Femur (tissue), 1 donor: ENCODE results near the gene MAGEF1.

ENCODE experiments used
- DNase-seq: peaks from one replicate; pipeline ENCODE4 v3.0.0-alpha.2; 2017

The MAGEF1 gene

DNA sequence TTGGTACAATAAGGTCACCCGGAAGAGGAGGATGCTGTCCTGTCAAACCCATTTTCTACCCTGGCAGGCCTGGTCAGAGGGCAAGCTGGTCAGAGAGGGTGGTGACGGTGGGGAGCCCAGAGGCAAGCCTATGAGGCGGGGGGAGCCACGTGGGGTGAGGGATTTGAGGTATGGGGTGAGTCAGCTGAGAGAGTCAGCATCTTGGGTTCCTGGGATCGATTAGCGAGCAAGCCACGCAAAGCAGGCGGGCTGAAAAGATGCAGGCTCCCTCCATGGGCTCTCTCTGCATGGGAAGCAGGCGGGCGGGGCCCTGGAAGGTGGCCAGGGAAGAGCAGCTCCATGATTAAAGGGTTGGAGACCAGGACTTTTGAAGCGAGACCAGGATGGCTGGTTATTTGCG is 48.1 kb downstream of the MAGEF1 start:
- DNase-seq = peak; percentile 59

DNA sequence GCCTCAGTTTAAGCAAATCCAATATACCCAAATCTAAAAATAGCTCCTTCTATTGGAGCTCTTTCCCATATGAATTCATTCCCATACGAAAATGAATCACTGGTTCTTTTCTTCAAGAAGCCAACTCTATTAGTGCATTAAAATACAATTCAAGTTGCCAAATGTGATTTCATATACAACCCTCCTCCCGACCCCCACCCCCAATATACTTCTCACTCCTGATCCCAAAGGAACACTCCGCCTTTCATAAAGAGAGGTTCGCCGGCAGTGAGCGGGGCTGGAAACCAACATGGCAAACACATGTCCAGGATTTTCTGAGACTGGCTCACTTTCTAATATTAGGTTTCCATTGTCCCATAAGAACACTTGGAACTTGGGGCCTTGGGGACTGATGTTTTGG is 48.5 kb downstream of the MAGEF1 start:
- no peak for DNase-seq

DNA sequence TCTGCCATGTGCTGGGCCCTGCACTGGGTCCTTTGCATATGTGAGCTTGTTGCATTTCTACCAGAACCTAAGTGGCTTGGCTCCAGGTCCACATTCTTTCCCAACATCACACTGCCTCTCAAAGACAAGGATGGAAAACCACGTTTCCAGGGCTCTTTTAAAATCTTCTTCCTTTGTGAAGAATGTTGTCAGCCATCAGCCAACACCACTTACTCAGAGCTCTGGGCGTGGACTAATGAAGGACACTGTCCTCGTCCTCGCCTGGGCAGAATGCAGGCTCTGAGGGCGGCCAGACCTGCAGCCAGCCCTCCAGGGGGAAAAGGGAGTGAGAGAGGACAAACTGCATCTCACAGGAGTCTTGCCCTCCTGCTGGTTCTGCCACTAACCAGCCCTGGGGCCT is 49.7 kb downstream of the MAGEF1 start:
- DNase-seq = no peak

DNA sequence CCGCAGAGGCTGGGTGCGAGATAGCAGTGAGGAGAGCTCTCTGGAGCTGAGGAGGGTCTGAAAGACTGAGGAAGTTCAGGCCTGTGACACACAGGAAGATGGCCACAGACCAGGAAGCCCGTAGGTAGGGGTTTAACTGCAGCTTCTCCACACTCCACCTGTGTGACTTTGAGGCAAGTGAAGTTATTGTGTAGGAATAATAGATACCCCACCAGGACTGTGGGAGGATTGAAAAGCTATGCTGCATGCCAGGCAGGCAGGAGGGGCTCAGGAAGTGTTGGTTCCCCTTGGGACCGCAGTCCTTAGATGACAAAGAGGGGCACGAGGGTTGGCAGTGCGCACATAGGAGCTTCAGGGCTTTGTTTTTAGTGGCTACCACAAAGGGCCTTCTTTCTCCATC is 50.9 kb downstream of the MAGEF1 start:
- no peak for DNase-seq
